HG03432 (cell line): ENCODE results near the gene TMEM125.

Experiments used
- ATAC-seq: cut with Tn5 transposase; IDR thresholded peaks from one replicate; pipeline ENCODE4 v1.9.1; 2021; ENCODE audit warnings: mild to moderate bottlenecking, moderate library complexity; ENCODE audit not compliant: unreplicated experiment

TMEM125 gene

DNA sequence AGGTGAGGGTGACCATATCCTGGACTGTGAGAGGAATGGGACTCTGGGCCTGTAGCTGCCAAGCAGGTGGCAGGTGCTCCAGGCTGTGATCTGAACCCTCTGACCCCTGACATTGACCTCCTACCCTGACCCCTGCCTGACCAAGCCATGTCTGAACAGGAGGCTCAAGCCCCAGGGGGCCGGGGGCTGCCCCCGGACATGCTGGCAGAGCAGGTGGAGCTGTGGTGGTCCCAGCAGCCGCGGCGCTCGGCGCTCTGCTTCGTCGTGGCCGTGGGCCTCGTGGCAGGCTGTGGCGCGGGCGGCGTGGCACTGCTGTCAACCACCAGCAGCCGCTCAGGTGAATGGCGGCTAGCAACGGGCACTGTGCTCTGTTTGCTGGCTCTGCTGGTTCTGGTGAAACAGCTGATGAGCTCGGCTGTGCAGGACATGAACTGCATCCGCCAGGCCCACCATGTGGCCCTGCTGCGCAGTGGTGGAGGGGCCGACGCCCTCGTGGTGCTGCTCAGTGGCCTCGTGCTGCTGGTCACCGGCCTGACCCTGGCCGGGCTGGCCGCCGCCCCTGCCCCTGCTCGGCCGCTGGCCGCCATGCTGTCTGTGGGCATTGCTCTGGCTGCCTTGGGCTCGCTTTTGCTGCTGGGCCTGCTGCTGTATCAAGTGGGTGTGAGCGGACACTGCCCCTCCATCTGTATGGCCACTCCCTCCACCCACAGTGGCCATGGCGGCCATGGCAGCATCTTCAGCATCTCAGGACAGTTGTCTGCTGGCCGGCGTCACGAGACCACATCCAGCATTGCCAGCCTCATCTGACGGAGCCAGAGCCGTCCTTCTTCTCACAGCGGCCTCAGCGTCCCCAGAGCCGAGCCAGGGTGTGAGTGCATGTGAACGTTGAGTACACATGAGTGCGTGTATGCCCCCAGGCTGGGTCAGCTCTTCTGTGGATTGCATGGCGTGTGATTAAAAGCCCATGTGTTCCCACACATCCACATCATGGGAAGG is 3.1 kb downstream of the TMEM125 start:
- ATAC-seq = no peak

DNA sequence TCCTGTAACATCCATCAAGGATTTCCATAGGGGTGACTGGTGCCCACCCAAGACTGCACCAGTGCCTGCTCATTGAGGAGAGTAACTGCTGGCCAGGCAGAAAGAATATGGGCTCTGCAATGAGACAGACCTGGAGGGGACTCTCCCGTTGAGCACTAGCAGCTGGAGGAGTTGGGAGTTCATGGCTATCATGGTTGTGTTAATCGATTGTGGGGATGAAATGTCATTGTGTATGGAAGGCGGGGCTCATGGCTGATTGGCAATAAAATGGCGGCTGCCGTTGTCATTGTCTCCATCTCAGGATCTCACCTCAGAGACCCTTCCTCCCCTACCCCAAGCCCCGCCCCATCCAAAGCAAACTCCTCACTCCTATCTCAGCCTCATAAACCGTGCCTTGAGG is 3.9 kb downstream of the TMEM125 start:
- no peak for ATAC-seq

DNA sequence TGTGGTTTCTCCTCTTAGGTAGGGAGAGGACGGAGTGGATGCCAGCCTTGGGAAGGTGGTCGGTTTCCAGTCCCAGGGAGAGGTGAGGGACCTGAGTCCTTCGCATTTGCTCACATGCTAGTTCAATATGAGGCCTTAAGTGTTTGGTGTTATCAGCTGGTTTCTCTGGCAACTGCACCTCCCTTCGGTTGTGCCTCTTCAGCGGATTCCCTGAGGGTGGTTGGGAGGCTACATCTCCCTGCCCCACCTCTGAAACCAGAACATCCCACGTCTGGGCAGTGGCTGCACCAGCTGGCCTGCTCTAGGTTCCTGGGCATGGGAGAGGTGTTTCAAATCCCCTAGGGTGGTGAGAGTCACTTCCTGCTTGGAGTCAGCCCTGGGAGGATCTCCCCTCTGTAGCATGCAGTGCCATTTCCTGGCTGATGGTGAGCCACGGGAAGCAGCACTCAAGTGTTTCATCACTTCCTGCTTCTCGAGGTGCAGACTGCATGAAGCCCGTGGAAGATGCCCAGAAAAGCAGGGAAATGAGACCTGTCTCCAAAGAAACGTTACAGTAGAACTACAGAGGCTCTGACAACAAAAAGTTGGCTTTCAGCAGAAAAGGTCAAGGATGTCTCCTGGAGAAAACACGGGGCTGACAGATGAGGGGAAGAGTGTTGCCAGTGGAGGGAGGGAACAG is 4.5 kb downstream of the TMEM125 start:
- ATAC-seq = no peak

DNA sequence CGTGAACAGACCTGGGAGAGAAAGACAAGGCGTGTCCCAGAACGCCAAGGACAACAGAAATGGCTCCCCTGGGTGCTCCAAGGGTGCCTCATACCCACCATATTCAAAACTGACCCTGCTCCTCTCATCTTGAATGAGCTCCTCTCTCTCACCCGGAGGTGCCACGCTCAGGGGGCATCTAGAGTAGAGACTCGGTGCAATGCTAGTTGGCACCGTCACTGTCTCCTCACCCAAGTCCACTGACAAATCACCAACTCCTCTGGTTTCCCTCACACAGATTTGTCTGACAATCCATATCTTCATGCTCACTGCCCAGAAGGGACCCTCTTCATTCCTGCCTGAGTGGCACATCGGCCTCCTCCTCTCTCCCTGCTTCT is 5.0 kb downstream of the TMEM125 start:
- ATAC-seq = no peak

DNA sequence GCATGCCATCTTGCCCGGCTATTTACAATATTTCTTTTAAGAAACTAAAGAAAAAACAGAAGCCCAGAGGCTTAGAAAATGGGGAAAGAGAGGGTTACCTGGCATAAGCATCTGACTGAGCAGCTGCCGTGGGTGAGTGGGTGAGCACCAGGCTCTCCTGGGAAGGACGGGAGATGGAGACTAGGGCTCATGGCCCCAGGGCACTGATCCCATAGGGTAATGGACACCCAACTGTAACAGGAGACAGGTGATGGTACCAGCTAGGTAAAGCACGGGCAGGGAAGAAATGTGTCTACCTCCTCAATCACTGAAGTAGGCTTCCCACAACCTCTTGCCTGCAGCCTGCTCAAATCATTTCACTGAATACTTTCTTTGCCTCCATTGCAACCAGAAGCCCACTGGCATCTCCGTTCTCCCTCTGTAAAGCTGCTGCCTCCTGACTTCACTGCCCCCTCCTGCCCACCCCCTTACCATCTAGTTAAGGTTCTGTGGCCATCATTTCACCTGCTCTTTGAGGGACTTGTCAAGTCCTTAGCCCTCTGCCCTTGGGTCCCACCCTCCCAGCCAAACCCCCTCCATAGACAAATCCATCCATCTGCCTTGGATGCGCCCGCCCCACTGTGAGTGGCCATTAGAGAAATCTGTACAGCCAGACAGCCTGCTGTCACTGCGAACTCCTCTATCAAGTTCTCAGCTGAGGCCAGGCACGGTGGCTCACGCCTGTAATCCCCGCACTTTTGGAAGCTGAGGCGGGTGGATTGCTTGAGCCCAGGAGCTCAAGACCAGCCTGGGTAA is 6.2 kb downstream of the TMEM125 start:
- ATAC-seq = no peak

DNA sequence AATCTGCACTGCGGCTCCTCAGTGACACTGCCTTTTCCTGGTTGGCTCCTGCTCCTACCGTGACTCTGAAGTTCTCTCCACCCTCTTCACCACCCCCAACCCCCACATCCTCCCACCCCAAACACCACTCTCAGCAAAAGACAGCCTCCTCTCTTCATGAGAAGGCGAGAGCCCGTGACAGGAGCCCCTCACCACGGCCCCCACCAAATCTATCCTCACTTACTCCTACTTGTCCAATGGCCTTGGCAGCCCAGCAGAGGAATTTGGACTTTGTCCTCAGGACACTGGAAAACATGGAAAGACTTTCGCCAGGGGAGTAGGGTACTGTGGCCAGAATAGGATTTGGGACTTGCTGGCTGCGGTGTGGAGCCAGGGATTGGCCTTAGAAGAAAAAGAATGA is 6.9 kb downstream of the TMEM125 start:
- ATAC-seq = no peak

DNA sequence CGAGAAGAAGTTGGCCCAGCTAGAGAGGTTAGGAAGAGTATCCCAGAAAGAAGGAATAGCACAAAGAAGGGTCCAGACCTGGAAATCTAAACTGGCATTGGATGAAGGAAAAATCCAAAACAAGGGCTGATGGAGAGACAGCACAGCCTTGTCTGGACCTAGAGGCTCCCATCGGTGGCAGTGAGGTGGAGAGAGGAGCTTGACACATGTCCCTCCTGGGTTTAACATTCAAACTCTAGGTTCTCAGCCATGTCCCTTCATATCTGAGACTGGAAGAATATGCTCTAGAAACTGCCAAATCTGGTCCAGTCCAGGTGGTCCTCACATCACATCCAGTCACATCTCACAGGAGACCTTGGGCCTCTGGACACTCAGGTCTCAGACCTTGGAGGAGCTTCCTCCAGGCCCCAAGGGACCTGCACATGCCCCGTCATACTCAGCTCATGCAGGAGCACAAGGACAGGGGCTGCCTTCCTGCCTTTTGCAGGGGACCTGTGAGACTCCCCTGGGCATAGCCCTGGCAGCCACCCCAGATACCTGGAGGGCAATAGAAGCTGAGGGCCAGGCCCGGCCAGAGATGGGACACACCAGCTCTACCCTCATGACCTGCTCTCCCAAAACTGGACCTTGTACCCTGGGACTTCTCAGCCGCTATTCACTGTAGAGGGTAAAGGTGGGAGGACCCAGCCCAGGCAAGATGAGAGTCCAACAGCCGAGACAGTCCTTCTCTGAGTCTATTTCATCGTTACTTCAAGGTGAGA is 7.5 kb downstream of the TMEM125 start:
- ATAC-seq = no peak

DNA sequence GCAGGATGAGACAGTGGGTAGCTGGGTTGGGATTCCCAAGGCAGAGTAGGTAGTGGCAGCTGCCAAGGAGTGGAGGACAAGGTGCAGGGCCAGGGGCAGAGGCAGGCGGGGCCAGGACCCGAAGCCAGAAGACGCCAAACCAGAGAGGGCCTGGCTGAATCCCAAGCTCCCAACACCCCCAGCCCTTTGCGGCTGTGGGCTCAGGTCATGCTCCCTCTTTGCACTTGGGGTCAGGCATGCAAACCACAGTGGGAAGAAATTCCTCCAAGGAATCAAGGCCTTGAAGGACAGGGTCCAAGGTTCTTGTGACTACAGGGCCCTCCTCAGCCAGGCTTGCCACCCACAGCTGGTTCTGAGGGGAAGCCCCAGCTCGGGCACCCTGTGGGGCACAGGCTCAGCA is 9.4 kb downstream of the TMEM125 start:
- no peak for ATAC-seq

DNA sequence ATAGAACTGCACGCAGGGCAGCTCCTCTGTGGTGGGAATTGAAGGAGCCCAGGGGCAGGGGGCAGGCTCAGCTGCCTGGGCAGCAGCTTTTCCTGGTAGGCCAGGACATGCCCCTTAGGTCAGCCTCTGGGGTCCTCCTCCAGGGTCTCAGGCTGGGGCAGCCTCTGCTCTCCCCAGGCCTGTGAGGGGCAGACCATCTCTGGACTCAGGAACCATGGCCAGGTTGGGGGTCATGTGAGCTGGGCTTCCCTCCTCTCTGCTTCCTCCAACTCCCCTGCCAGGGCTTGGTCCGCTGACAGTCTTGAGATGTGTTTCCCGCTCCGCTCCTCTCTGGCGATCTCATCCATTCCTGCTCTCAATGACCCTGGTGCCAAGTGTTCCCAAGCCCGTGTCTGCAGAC is 9.9 kb downstream of the TMEM125 start:
- no peak for ATAC-seq

DNA sequence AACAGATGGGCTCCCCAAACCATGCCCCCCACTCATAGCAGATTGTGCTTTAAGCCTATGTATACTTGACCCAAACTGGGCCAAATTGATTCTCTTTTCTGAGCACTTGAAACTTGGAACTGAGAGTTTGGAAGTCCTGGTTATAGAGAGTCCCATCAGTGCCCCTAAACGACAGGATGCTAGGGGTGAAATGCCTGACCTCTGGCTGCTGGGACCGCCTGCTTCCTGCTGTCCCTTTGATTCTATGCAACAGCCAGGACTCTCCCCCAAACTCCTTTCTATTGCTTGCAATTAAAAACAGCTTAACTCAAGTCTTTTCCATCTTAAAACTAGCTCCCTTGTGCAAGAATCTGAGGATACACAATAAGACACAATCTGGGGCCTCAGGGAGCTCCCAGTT is 10.9 kb downstream of the TMEM125 start:
- ATAC-seq = no peak

DNA sequence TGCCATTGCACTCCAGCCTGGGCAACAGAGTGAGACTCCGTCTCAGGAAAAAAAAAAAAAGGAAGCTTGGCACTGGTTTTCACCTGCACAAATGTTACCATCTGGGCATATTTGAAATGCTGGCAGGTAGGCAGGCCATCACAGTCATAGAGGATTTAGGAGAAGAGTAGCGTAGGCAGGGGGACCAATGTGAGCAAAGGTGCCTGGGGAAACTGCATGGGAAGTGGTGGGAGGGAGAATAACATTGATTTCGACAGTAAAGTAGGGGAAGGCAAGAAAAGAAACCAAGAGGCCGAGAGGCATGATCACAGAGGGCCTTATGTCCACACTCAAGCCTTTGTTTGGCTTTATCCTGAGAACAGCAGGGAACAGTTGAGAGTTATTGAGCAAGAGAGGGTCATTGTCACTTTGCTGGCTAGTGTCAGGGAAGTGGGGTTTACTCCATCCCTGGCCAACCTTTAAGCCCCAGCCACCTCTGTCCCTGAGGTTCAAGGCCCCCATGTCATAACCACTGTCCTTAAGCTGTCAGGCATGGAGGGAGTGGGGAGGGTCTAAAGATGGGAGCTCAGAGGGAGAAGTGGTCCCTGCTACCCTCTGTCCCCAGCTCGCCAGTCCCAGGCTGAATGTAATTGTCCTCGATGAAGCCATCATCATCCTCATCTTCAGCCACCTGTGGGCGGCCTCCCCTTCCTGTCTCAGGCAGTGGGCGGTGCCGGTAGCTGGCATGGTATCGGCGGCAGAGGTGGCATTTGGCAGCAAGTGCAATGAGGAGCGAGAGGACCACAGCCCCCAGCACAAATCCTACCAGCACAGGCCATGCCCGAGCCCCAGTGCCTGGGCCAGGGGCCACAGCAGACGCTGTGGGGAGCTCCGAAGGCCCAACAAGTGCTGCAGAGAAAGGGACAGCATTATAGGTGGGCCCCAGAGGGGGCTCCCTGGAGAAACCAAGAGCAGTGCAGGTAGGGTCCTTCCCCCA is 12.7 kb downstream of the TMEM125 start:
- no peak for ATAC-seq

DNA sequence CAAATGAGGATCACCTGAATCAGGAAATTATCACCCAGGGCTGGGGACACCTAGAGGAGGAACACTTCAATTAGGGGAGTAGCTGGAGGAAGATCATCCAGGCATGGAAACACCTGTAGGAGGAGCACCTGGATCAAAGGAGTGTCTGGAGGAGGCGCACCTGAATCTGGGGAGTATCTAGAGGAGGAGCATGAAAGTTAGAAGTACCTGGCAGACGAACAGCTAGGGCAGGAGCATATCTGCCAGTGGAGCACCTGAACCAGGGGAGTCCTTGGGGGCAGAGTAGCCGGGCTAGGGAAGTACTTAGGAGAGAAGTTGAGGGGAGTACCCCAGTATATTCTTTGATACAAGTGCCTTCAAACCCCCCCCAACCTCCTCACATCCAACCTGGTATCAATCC is 14.3 kb downstream of the TMEM125 start:
- no peak for ATAC-seq

DNA sequence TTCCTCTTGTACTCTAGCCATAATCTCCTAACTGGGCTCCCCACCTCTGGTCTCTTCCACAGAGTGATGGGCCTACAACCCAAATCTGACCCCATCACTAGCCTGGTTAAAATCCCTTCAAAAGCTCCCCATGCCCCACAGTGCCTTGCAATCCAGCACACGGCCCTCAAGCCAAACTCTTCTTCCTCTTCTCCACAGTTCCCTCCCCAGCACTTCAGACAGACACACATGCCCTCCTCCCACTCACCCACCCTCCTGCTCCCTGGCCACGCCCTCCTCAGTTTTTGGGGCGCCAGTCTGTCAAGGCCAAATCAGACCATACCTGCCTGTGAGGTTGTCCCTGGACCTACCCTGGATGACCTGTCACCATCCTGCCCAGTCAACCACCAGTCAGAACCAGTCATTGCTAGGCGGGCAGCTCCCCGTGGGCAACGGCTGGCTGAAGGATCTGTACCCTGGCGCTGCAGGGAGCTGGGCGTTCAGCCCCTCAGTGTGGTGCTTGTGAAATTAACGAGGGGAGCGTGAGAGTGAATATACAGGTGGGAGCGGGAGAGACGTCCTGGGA is 14.8 kb downstream of the TMEM125 start:
- no peak for ATAC-seq

DNA sequence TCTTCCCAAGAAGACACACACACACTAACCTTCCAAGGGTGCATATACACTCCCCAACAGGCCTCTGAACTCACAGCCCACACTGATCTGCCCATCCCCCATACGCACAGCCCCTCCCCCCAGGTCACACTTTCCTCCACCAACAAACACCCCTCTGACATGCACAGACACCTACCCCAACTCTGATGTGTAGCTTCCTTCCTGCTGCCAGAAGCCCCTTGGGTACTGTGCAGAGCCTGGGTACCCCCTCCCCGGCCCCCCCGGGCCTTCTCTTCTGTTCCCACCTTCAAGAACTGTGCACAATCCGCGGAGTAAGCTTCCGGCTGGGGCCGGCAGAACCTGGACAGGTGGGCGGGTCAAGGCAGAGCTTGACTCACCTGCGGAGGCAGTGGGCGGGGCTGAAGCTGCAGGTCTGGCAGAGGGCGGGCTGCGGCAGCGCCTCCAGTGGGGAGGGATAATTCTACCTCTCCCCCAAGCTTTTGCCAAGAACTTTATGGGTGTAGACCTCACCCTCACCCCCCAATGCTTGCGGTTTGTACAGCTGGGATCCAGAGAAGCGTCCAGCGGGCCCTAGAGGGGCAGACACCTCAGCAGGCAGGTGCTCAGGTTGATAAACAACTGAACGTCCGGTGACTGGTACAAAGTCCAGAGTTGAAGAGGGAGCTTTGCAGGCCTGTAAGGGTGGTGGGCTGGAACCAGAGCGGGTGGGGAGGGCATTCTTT is 15.6 kb downstream of the TMEM125 start, which contains the start of gene C1orf210:
Gene C1orf210 (minus strand): TSS at position 313 of the 722 bp plus-strand sequence. CDS start 2,311 bp downstream, outside the sequence.
- no peak for ATAC-seq

DNA sequence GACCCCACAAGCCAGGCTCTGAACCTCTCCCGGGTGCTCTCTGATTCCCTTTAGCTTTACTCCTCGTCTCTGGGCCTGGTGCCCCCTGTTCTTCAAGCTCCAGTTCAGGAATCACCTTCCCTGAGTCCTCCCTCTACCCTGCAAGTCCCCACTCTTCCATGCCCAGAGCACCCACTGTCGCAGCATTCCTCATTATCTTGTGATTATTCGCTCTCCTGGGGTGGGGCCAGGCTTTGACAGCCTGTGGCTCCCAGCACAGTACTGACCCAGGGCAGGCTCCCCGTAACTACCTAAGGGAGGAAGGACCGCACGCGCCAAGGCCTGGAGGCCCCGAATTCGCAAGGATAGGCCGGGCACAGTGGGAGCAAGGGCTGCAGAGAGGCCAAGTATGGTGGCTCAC is 16.3 kb downstream of the TMEM125 start:
- no peak for ATAC-seq

DNA sequence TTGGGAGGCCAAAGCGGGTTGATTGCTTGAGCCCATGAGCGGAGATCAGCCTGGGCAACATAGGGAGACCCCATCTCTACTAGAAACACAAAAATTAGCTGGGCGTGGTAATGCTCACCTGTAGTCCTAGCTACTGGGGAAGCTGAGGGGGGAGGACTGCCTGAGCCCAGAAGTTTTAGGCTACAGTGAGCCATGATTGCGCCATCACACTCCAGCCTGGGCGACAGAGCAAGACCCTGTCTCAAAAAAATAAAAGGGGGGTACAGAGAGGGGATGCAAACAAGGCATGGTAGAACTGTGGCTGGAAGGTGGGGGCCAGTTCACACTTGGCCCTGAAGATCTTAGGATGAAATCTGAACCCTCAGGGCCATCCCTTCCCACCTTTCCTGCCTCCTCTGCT is 16.8 kb downstream of the TMEM125 start:
- no peak for ATAC-seq

DNA sequence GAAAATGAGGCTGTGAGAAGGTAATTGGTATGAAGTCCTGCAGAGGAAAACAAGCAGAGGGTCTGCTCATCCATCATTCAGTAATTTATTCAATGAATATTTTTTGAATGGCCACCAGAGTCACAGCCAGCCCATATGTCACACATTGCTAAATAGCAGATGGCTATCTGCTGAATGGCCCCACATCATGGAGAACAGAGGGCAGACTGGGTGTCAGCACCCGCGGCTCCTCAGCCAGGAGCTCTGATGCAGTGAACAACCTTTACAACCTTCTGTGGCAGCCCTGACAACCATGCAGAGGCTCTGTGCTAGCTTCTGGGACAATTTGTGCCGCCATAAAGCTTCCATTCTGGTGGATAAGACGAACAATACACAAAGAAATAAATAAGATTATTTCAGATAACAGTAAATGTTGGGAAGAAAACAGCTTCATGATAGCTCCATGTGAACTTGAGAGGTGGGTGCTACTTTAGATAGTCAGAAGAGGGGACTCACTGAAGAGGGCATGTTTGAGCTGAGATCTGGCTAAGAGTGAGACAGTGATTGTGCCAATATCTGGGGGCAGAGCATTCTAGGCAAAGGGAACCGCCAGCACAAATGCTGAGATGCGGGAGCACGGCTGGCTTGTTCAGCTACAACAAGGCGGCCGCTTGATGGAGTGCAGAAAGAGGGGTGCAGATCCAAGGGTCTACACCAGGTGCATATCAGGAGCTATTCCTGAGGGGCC is 18.4 kb downstream of the TMEM125 start:
- no peak for ATAC-seq
